GM21619 (cell line): ENCODE results near the gene RAB11FIP4.

ENCODE experiments used
- ATAC-seq: cut with Tn5 transposase; IDR thresholded peaks from one replicate; pipeline ENCODE4 v1.9.1; 2021; ENCODE audit not compliant: unreplicated experiment

The RAB11FIP4 gene

DNA sequence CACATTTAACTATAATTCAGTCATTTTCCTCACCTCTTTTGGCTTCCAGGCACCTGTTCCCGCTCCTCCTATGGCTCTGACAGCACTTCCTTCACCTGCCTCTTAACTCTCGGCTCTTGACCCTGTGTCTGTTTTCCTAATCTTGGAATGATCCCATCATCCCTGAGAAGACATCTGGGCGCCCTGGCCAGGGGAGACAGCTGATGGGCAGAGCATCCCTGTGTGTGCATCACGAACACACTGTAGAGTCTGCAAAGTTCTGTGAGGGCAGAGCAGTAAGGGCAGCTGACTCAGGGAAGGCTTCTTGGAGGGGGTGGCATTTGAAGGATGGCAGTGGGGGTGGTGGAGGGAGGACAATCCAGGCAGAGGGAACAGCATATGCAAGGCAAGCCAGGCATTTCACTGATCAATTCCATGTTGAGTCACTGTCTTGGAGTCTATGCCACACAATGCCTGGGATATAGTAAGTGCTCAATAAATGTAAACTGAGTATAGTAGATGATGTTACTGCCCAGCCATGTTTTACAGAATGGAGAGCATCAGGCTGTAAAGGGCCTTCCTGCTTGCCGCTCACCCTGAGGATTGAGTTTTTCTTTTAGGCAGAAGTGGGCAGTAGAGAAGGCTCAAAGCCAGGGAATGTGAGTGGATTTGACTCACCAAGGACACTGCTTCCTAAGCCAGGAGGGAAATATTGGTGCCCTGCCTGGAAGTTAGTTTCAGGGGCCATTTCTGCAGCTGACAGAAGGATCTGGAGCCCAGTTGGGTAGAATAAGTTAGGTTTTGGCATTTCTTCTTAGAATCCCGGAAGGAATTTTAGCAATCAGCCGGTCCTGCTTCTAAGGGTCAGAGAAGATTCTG, 5.8 kb upstream of the RAB11FIP4 start:
- no peak for ATAC-seq

DNA sequence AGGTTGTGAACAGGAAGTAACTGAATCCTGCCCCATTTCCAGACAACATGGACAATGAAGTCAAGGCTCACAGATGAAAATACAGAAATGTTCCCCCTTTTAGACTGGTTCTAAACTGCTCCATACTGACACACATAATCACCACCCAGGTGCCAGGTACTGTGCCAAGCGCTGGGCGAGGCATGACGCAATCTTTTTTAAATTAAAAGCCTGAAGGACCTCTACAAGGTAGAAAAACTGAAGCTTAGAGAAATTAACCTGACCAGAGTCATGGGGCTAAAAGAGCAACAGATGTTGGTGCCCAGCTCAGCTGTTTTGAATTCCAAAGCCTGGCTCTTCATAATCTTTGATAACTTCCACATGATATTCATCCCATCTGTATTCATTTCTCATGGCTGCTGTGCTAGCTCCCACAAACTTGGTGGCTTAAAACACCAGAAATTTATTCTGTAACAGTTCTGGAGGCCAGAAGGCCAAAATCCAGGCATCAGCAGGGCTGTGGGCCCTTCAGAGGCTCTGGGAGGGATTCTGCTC, 4.9 kb upstream of the RAB11FIP4 start:
- ATAC-seq = no peak

- ATAC-seq = no peak
Measured at GRCh38 chr17:31387438-31387837, 4.0 kb upstream of the RAB11FIP4 start.

- no peak for ATAC-seq
Measured at GRCh38 chr17:31388351-31388750, 3.1 kb upstream of the RAB11FIP4 start.

GRCh38 chr17:31388770-31389656, 2.5 kb upstream of the RAB11FIP4 start:
- ATAC-seq = no peak

GRCh38 chr17:31389657-31390381, 1.7 kb upstream of the RAB11FIP4 start:
- ATAC-seq = no peak

DNA sequence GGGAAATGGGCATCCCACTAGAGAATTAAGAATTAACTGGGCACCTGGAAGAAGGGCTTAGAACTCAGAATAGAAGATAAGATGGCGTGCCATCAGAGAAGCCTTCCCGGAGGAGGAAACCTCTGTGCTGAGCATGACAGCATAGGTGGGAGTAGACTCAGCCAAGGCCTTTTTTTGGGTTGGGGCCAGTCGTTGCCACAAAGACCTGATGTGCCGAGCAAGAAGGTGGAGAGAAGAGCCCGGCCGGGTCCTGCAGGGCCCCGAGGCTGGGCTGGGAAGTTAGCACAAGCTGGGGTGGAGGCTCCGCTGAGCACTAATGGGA, 1.1 kb upstream of the RAB11FIP4 start:
- no peak for ATAC-seq

DNA sequence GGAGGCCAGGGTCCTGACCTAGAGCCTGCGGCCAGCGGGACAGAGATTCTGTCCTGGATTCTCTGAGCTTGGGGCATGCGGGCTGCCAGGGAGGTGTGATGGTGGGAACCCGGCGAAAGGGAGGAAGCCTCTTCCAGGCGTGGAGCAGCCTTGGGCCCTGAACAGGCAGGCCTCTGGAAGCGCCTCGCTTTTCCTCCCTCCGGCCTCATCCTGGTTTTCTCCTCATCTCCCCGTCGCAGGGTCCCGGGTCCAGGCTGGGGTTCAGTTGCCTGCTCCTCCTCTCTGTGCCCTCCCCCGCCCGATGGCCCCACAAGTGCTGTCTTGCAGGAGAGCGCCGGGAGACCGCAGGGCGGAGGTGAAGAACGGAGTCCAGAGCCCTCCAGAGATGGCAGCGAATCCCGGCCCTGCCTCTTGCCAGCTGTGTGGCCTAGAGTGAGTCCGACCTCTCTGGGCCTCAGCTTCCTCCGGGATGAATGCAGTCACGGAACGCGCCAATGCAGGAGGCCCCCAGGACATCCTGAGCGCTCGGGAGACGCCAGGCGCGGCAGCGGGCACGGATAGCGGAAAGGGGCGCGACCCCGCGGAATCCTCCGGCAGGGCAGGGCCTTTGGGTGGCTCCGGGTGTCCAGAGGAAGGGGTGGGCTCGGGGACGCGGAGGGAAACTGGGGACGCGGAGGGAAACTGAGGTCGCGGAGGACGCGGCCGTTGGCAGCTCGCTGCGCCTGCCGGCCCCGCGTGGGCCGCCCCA, 553 bp upstream of the RAB11FIP4 start:
- ATAC-seq = no peak

- ATAC-seq = no peak
Measured at GRCh38 chr17:31392002-31392855, 754 bp downstream of the RAB11FIP4 start.

DNA sequence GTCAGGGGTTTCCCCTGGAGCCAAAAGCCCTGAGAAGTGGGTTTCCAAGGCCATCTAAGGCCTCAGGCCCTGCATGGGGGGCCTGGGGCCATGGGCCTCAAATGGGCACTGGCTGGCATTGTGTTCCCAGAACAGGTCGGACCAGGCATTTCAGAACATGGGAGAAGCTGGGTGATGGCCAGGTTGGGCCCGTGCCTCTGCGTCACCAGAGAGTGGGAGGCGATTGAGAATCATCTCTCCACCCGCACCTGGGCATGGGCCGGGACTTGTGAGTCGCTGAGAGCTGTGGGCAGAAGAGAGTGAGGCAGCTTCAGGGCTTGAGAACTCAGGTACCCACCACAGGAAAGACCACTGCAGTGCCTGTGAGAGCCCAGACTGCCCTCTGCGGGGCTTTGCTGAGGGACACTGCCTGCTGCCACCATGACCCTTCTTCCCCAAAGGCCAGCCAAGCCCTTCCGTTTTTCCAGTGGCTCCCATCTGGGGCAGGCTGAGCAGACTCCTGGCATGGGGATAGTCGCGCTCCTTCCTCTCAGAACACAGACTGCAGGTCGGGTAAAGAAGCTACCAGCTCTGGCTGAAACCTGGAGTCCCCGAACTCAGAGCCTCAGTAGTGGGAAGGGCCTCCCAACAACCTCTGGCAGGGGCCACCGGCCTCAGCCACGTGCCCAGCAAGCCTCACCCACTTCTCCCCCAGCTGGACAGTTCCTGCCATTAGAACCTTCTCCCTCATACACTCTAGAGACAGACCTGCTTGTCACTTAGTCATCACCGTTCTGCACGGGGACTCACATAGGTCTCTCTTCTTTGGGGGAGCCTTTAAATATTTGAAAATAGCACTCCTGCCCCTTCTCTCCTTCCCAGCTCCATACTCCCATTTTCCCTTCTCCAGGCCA, 1.6 kb downstream of the RAB11FIP4 start:
- ATAC-seq = no peak

DNA sequence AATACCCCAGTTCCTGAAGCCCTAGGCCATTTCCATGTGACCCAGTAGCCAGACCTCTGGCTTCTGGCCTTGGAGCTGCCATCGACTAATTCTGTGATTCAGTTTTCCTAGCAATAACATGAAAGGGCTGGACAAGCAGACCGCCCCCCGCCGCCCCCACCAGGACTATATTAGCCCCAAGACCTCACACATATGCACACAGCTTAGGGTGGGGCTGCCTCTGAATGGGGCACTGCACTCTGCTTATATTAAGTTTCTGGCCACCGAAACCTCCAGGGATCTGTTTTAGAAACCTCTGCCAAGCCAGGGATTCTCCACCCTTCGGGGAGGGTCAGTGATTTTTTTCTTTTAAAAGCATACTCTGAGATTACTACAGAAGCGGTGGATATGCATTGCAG, 2.3 kb downstream of the RAB11FIP4 start:
- no peak for ATAC-seq

GRCh38 chr17:31394544-31394943, 3.1 kb downstream of the RAB11FIP4 start:
- no peak for ATAC-seq

DNA sequence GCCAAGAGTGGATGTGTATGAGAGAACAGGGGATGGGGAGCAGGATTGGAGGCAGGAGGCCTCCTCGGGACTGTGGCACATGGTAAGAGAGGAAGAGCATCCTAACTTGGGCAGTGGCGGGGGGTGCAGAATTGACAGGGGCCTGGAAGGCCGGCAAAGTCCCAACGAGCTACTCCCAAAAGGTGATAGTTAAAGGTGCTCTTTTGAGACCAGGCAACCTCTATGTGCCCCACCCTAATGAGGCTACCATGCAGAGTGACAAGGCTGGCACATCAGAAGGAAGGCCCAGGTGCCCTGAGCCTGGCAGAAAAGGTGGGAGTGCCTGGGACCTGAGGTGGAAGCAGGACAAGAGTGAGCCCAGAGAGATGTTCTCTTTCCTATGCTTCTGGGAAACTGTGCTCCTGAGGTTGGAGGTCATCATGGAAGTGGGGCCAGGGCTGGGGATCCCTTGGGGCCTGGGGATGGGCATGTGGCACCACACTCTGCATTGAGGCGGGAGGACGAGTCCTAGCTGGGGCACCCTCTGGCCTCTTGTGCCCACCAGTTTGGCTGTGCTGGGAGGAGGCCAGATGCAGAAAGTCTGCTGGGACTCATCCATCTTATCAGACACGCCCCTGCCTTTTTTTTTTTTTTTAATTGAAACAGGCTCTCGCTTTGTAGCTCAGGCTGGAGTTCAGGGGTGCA, 5.9 kb downstream of the RAB11FIP4 start:
- no peak for ATAC-seq

DNA sequence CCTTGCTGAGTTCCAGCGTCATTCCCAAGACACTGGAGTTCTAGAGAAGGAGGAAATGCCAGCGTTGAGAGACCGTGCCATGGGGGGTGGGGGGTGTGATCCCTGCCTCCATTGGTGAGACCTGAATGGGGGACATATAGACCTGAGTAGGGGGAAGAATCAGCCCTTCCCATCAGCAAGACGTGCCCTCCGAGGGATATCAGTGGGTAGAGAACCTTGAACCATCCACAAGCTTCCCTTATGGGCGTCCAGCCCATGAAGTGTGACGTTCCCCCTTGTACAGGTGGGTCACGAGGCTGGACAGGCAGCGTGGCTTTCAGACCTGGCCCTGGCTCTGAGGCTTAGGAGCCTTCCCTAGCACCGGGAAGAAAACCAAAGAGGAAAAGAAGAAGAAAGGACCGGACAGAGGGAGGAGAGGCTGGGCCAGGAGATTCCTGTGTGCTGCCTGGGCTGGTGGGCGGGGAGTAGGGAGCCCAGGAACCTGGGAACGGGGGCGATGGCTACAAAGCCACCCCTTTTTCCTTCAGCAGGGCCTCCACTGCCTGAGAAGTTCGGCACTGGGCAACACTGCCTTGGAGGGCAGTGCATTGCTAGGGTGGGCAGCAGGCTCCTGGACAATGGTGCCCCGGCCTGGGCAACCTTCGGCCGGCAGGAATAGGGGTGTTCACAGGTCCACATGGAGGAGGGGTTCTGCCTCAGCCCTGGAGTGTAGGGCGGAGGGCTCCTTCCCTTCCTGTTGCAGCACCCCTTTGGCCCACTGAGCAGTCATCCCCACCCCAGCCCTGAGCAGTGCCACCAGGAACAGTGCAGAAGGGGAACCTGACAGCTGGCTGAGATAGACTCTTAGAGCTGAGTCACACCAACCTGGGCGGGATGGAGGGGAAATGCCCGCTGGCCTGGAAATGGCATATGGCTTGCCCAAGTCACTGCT, 7.2 kb downstream of the RAB11FIP4 start:
- no peak for ATAC-seq

DNA sequence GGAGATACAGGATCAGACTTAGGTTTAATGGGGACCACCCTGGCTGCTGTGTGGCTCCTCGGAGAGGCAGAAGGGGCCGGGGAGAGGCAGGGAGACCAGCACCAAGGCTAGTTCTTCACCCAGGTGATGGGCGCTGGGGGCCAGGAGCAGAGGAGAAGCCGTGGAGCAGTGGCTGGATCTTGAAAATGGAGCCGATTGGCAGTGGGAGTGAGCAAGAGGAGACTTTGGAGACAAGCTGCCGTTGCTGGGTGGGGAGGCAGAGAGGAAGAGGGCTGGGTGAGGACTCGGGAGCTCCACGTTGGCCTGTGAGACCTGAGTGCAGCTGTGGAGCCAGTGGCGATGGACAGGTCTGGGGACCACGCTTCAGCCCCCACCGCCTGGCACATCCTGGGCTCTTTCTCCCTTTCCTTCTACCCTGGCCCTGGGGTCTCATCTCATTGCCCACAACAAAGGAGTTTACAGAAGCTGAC, 9.0 kb downstream of the RAB11FIP4 start:
- ATAC-seq = no peak

DNA sequence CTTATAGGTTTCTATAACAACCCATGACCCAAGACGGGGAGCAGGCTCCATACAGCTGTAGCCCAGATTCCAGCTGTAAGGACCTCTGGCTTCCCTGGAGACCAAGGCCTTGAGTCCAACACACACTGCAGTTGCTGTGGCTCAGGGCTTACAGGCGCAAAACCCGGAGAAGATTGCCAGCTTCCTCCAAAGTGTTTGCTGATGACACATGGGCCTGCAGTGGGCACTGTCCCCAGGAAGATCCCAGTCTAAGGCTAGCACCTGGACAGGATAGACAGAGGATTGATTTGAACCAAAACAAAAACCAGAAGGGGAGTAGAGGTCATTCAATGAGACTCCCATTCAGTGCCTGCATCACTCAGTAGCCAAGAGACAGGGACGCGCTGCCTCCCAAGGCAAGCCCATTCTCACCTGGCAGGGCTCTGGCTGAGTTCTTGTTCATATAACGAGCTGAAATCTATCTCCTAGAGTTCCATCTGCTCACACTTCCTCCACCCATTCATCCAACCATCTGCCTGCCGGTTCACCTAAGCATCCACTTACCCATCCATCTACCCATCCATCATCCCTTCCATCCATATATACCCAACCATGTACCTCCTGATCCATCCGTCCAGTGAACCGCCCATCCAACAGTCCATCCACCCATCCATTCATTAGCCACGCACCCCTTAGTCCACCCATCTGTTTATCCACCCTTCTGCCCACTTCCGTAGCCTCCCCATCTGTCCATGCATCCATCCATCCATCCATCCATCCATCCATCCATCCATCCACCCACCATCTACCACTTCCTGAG, 10.2 kb downstream of the RAB11FIP4 start:
- ATAC-seq = no peak
